PC-3 (cell line): ENCODE measurements around the gene TSPYL2. TPM values are rescaled to one million over a fixed set of nuclear protein-coding genes. Genes with fewer than 3 reads are reported as not detected.

ENCODE experiments used
- ATAC-seq: fragments of 200-7000 bp; cut with Tn5 transposase; 2 replicates; pipeline ENCODE4 v1.9.1; 2020; ENCODE audit warnings: mild to moderate bottlenecking, moderate library complexity
- BruUV-seq: library from RNA; stranded (reverse); fragments of 400-500 nt; replicated peaks from 2 replicates; lab custom pipeline; 2021; lab: Mats Ljungman, UMichigan
- CTCF ChIA-PET: fragments of 300-600 bp; sonication (Branson Sonifier 250); formaldehyde crosslinking; loops from one replicate; lab custom pipeline; 2022; ENCODE audit warnings: antibody characterized with exemption; lab: Charles Lee
- POLR2A ChIA-PET: fragments of 300-600 bp; sonication (Branson Sonifier 250); formaldehyde crosslinking; loops from one replicate; lab custom pipeline; 2022; ENCODE audit warnings: antibody characterized with exemption; ENCODE audit not compliant: unreplicated experiment; lab: Charles Lee
- DNase-seq: peaks from one replicate; pipeline ENCODE4 v3.0.0-alpha.2; 2015
- H2AFZ ChIP-seq: fragments of 300-600 bp; sonication (generic); 2 replicates; pipeline ENCODE4 v1.6.0; 2016; ENCODE audit warnings: antibody characterized with exemption, low read length
- H3F3A ChIP-seq: fragments of 300-600 bp; sonication (generic); one replicate; pipeline ENCODE4 v1.6.0; 2017; ENCODE audit warnings: antibody characterized with exemption, low read length, control low read depth, mild to moderate bottlenecking; ENCODE audit not compliant: unreplicated experiment
- H3K27ac ChIP-seq: fragments of 300-600 bp; sonication (generic); 2 replicates; pipeline ENCODE4 v1.5.1; 2016; ENCODE audit warnings: mild to moderate bottlenecking, low read length
- H3K27me3 ChIP-seq: fragments of 300-600 bp; sonication (generic); 2 replicates; pipeline ENCODE4 v1.6.1; 2016; ENCODE audit warnings: low read length, mixed read lengths
- H3K36me3 ChIP-seq: fragments of 300-600 bp; sonication (generic); 2 replicates; pipeline ENCODE4 v1.6.1; 2016; ENCODE audit warnings: low read depth, mixed run types, low read length, mixed read lengths
- H3K4me1 ChIP-seq: fragments of 300-600 bp; sonication (generic); 2 replicates; pipeline ENCODE4 v1.5.1; 2016; ENCODE audit warnings: low read length; ENCODE audit not compliant: insufficient read depth
- H3K4me2 ChIP-seq: fragments of 300-600 bp; sonication (generic); 2 replicates; pipeline ENCODE4 v1.6.0; 2016; ENCODE audit warnings: low read length
- H3K4me3 ChIP-seq: fragments of 300-600 bp; sonication (generic); 2 replicates; pipeline ENCODE4 v1.5.1; 2016; ENCODE audit warnings: mild to moderate bottlenecking, low read length, mixed read lengths
- H3K79me2 ChIP-seq: fragments of 300-600 bp; sonication (generic); 2 replicates; pipeline ENCODE4 v1.6.1; 2017; ENCODE audit warnings: low read length, mixed read lengths
- H3K9ac ChIP-seq: fragments of 300-600 bp; sonication (generic); 2 replicates; pipeline ENCODE4 v1.6.0; 2016; ENCODE audit warnings: mild to moderate bottlenecking, low read length
- H3K9me2 ChIP-seq: fragments of 300-600 bp; sonication (generic); replicated peaks from 2 replicates; pipeline ENCODE4 v1.6.1; 2016; ENCODE audit warnings: mixed run types, low read length, mixed read lengths
- H3K9me3 ChIP-seq: fragments of 300-600 bp; sonication (generic); 2 replicates; pipeline ENCODE4 v1.6.1; 2016; ENCODE audit warnings: low read length, mixed read lengths
- H4K20me1 ChIP-seq: fragments of 300-600 bp; sonication (generic); 2 replicates; pipeline ENCODE4 v1.6.1; 2016; ENCODE audit warnings: low read length, mixed read lengths
- EZH2 ChIP-seq: fragments of 300-600 bp; sonication (generic); IDR thresholded peaks from one replicate; pipeline ENCODE4 v1.6.1; 2017; ENCODE audit warnings: antibody characterized with exemption, mild to moderate bottlenecking, low read length; ENCODE audit not compliant: unreplicated experiment
- EZH2phosphoT487 ChIP-seq: fragments of 300-600 bp; sonication (generic); IDR thresholded peaks from 2 replicates; pipeline ENCODE4 v1.6.1; 2018; ENCODE audit warnings: mild to moderate bottlenecking, antibody characterized with exemption, low read length, borderline replicate concordance
- intact Hi-C: fragments of 100-400 bp; cut with micrococcal nuclease; formaldehyde crosslinking; loops from 2 replicates; pipeline ENCODE4 v1.9.0; 2023
- total RNA-seq: library from RNA; depleted of rRNA; stranded (reverse); fragments of >200 nt; gene quantifications from 2 replicates; pipeline ENCODE4 v1.2.3, GENCODE V29; 2014
- TF ChIP-seq, protein P1 (sequence below): fragments of 300-600 bp; sonication (generic); conservative IDR thresholded peaks from 2 replicates; pipeline ENCODE4 v1.5.1; 2017; ENCODE audit warnings: antibody characterized with exemption, low read depth, mild to moderate bottlenecking, low read length

The TSPYL2 gene
- total RNA-seq, 1 experiment from 2014 or later: 22.4 TPM

DNA sequence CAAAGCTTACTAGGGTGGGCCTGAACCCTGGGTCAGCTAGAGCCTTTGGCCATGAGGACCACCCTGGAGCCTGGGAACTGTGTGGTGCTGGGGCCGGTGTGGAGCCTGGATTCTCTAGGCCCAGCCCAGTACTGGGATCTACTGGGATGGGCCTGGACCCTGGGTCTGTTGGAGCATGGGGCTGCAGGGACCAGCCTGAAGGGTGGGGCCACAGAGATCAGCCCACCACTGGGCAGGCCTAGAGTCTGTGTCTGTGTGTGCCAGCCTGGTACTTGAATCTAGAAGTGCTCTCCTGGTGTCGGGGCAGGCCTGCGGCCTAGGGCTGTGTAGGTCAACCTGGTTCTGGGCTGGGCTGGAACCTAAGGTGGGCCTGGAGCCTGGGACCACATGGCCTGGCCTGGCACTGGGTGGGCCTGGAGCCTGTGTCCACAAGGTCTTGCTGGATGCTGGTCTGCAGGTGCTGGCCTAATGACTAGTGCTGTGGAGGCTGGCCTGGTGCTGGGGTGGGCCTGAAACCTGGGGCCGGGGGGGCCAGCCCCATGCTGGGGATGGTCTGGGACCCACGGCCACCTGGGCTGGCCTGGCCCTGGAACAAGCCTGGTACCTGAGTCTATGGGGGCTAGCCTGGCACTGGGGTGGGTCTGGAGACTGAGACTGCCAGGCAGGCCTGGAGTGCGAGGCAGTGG, 32.8 kb downstream of the TSPYL2 start:
- Histone ChIP-seq H3K9me2 (no peaks in the 10 kb centered on the region), H3K4me3 (no peak overlapping the region), H3K9ac (no peak overlapping the region), H3K27ac (no peak overlapping the region), H3K36me3 (no peaks in the 10 kb centered on the region), H2AFZ (no peak overlapping the region), H3F3A (no peaks in the 10 kb centered on the region), H3K4me1 (no peaks in the 10 kb centered on the region), H4K20me1 (no peaks in the 10 kb centered on the region), H3K4me2 (no peak overlapping the region), H3K9me3 (no peaks in the 10 kb centered on the region), H3K79me2 (no peaks in the 10 kb centered on the region), H3K27me3 (no peaks in the 10 kb centered on the region)
- ATAC-seq: no peak
- no peak for TF ChIP-seq EZH2
- TF ChIP-seq EZH2phosphoT487: no peak
- TF ChIP-seq, protein P1, sequence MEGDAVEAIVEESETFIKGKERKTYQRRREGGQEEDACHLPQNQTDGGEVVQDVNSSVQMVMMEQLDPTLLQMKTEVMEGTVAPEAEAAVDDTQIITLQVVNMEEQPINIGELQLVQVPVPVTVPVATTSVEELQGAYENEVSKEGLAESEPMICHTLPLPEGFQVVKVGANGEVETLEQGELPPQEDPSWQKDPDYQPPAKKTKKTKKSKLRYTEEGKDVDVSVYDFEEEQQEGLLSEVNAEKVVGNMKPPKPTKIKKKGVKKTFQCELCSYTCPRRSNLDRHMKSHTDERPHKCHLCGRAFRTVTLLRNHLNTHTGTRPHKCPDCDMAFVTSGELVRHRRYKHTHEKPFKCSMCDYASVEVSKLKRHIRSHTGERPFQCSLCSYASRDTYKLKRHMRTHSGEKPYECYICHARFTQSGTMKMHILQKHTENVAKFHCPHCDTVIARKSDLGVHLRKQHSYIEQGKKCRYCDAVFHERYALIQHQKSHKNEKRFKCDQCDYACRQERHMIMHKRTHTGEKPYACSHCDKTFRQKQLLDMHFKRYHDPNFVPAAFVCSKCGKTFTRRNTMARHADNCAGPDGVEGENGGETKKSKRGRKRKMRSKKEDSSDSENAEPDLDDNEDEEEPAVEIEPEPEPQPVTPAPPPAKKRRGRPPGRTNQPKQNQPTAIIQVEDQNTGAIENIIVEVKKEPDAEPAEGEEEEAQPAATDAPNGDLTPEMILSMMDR: no peak
- CTCF ChIA-PET: no interaction called here
- no TSS peak for BruUV-seq
- DNase-seq: no peak
- POLR2A ChIA-PET: no interaction called here
- intact Hi-C loops: no loop called here

DNA sequence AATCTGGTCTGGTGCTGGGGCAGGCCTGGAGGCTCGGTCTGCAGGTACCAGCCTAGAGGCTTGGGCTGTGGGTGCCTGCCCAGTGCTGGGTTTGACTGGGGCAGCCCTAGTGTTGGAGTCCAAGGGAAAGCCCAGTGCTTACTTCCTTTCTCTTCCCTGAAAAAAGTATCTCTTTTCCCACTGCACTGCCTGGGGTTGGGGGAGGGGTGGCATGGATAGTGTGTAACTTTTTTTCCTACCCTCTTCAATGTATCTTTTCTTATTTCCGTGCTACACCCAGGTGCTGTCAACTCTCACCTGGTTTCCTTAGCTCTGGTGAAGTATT, 33.3 kb downstream of the TSPYL2 start:
- CTCF ChIA-PET: no interaction called here
- no peak for ATAC-seq
- POLR2A ChIA-PET: no interaction called here
- H3K4me2 ChIP-seq: no peak overlapping the region
- no peaks in the 10 kb centered on the region for H3K36me3 ChIP-seq
- no peaks in the 10 kb centered on the region for H3K4me1 ChIP-seq
- no peaks in the 10 kb centered on the region for H3K9me2 ChIP-seq
- H3K27me3 ChIP-seq: no peaks in the 10 kb centered on the region
- H3K4me3 ChIP-seq: no peak overlapping the region
- no peaks in the 10 kb centered on the region for H4K20me1 ChIP-seq
- TF ChIP-seq, protein P1: no peak
- TF ChIP-seq EZH2: no peak
- H3K9ac ChIP-seq: no peak overlapping the region
- no peak overlapping the region for H2AFZ ChIP-seq
- H3K79me2 ChIP-seq: no peaks in the 10 kb centered on the region
- DNase-seq: no peak
- no peak overlapping the region for H3K27ac ChIP-seq
- no peaks in the 10 kb centered on the region for H3F3A ChIP-seq
- BruUV-seq: no TSS peak
- no peaks in the 10 kb centered on the region for H3K9me3 ChIP-seq
- intact Hi-C loops: no loop called here

DNA sequence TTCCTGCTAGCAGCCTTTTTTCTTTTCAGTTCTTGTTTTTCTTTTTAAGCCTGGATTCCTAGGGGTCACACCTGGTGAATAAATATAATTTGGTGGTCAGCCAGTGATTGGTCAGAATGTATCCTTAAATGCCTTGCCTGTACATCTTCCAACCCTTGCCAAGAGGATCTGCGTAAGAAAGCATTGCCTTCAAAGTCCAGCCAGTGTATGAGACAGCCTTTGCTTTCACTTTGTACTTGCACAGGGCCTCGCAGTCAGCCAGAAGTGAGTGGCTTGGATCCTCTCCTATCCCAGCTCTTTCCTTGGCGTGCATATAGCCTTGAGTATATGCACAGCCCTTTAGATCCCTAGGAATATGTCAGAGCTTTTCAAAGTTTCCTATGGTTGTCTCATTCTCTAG, 33.9 kb downstream of the TSPYL2 start:
- no peaks in the 10 kb centered on the region for H3K9me3 ChIP-seq
- CTCF ChIA-PET: no interaction called here

More for the DNA sequence above, 33.9 kb downstream of the TSPYL2 start:
- Histone ChIP-seq H3K27ac (no peak overlapping the region), H3K36me3 (no peaks in the 10 kb centered on the region), H4K20me1 (no peaks in the 10 kb centered on the region), H3K27me3 (no peaks in the 10 kb centered on the region), H3K79me2 (no peaks in the 10 kb centered on the region), H3K4me3 (no peak overlapping the region), H3F3A (no peaks in the 10 kb centered on the region), H3K9ac (no peak overlapping the region), H3K9me2 (no peaks in the 10 kb centered on the region), H3K4me2 (no peak overlapping the region), H3K4me1 (no peaks in the 10 kb centered on the region), H2AFZ (no peak overlapping the region)
- DNase-seq (no peak), ATAC-seq (no peak)
- BruUV-seq: no TSS peak
- TF ChIP-seq EZH2phosphoT487 (no peak), EZH2 (no peak)
- TF ChIP-seq, protein P1: no peak
- POLR2A ChIA-PET: no interaction called here
- intact Hi-C loops: no loop called here
